Activated CD4-positive, alpha-beta T cell treated with anti-CD3 and anti-CD28 coated beads, Interleukin-2, amount 50 U/mL, for 1 hour (primary cell): ENCODE results near the gene TSPAN16.
"Not testable (repeated sequence)": the region's sequence is repeated elsewhere in the genome, so short reads cannot be mapped to it uniquely, and the experiment has no call there.

Source experiments
- DNase-seq: peaks from one replicate; pipeline ENCODE4 v3.0.0-alpha.2; 2020

The TSPAN16 gene

GRCh38 chr19:11269408-11269807 is 26.6 kb upstream of the TSPAN16 start:
- no peak for DNase-seq

- no peak for DNase-seq
These were observed 22.7 kb upstream of the TSPAN16 start for GRCh38 chr19:11273296-11273695.

GRCh38 chr19:11273989-11274388 is 22.0 kb upstream of the TSPAN16 start:
- no peak for DNase-seq

- no peak for DNase-seq
These were observed 21.4 kb upstream of the TSPAN16 start for GRCh38 chr19:11274533-11275086.

- no peak for DNase-seq
These were observed 17.3 kb upstream of the TSPAN16 start for GRCh38 chr19:11278670-11279069.

- DNase-seq, result peak; percentile 16
These were observed 16.3 kb upstream of the TSPAN16 start for GRCh38 chr19:11279505-11280236.

- DNase-seq, result no peak
These were observed 14.5 kb upstream of the TSPAN16 start for GRCh38 chr19:11281356-11282049.

GRCh38 chr19:11284515-11284914 is 11.4 kb upstream of the TSPAN16 start:
- no peak for DNase-seq

- no peak for DNase-seq
These were observed 9.5 kb upstream of the TSPAN16 start for GRCh38 chr19:11286312-11286974.

GRCh38 chr19:11288349-11288748 is 7.6 kb upstream of the TSPAN16 start:
- no peak for DNase-seq

- no peak for DNase-seq
These were observed 5.7 kb upstream of the TSPAN16 start for GRCh38 chr19:11290256-11290655.

- DNase-seq, result no peak
These were observed 4.5 kb upstream of the TSPAN16 start for GRCh38 chr19:11291415-11291814.

GRCh38 chr19:11291991-11292390 is 4.0 kb upstream of the TSPAN16 start:
- no peak for DNase-seq

- DNase-seq, result peak; percentile 75
These were observed 2.2 kb upstream of the TSPAN16 start for GRCh38 chr19:11293433-11294389.

GRCh38 chr19:11295180-11295579 is 780 bp upstream of the TSPAN16 start:
- no peak for DNase-seq

GRCh38 chr19:11296264-11296663 is 304 bp downstream of the TSPAN16 start:
- no peak for DNase-seq

GRCh38 chr19:11299946-11300810 is 4.2 kb downstream of the TSPAN16 start:
- no peak for DNase-seq

GRCh38 chr19:11300811-11301120 is 4.8 kb downstream of the TSPAN16 start:
- no peak for DNase-seq

GRCh38 chr19:11304936-11305335 is 9.0 kb downstream of the TSPAN16 start:
- no peak for DNase-seq

- DNase-seq, result no peak
These were observed 10.4 kb downstream of the TSPAN16 start for GRCh38 chr19:11306337-11306736.

GRCh38 chr19:11320278-11320995 is 24.5 kb downstream of the TSPAN16 start:
- DNase-seq, result not testable (repeated sequence)
